ENCODE data around the gene RAD51B. TPM values are rescaled to one million over a fixed set of nuclear protein-coding genes. Genes with fewer than 3 reads are reported as not detected.

The RAD51B gene
- total and polyA plus RNA-seq, 2 donors (not counting 1 experiment from before 2014, with no cell fraction given) = 4.6 to 16.3 TPM

DNA sequence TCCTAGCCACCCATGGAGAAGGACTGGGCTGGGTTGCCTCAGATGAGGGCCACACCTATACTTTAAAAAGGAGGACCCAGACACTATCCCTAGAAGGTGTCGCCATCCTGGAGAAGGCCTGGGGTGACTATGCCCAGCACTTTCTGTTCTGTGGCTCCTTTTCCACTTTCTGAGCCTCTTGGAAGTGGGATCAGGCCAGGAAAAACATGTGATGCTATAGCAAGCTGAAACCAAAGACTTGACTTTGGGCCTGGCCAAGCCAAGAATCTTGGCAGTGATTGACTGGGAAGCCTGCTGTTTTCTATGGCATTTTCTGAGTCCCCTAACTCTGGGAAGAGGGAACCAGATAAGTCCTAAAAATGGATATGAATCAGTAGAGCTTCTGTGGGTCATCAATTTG is 641.0 kb downstream of the RAD51B start:
- H3K79me2 ChIP-seq (ENCODE audit: control insufficient read depth, insufficient read depth, low read length) = no peaks in the 10 kb centered on the region
- H3K4me1 ChIP-seq (ENCODE audit: control insufficient read depth, extremely low read depth, insufficient read depth, low read length) = peaks cover 8% of the 10 kb centered on the region
- no peak overlapping the region for H3K27ac ChIP-seq (ENCODE audit: insufficient read depth, low read length)
- H2AFZ ChIP-seq (ENCODE audit: low read length) = no peak overlapping the region
- TF ChIP-seq EZH2 (IDR thresholded peaks at IDR 0.05; ENCODE audit: low read length, missing control alignments) (no peak), CTCF (conservative IDR thresholded peaks at IDR 0.05 in 1 of 2, IDR thresholded peaks at IDR 0.05 in 1 of 2; ENCODE audit: low read depth in 1 of 2, low read length in 2 of 2) (no peak)
- no peaks in the 10 kb centered on the region for H3K27me3 ChIP-seq (ENCODE audit: control insufficient read depth, insufficient read depth, low read length)
- H3K4me2 ChIP-seq (ENCODE audit: extremely low read depth, insufficient read depth, low read length) = no peak overlapping the region
- no peak overlapping the region for H3K9ac ChIP-seq (ENCODE audit: insufficient read depth, low read length)
- DNase-seq (ENCODE audit: low read depth in 2 of 2) = peak; percentile 45 to 54
- no peaks in the 10 kb centered on the region for H3K9me3 ChIP-seq (ENCODE audit: control insufficient read depth, insufficient read depth, low read depth, low read length)
- H3K36me3 ChIP-seq (ENCODE audit: control insufficient read depth, insufficient read depth, low read length) = no peaks in the 10 kb centered on the region
- H4K20me1 ChIP-seq (ENCODE audit: control insufficient read depth, extremely low read depth, insufficient read depth, low read length) = no peaks in the 10 kb centered on the region
- H3K4me3 ChIP-seq (replicated peaks in 1 of 4; ENCODE audit: control extremely low read depth in 1 of 4, insufficient read depth in 1 of 4, low read depth in 3 of 4, low read length in 4 of 4) = no peak overlapping the region

DNA sequence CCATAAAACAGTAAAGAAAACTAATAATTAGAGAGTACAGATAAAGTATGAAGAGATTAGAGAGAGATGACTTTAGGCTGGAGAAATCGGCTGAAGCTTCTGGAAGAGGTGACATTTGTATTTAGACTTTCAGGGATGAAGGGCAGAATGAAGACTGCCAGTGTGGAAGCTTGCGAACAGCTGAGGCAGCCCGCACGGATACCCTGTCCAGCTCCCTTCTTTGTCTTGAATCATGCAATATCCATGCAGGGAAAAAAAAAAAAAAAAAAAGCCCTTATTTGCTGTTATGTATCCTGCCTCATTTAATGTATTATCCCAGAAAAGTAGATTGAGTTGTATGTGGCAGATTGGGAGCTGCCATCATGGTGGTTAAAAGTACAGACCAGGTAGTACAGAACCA is 641.5 kb downstream of the RAD51B start:
- H3K36me3 ChIP-seq (ENCODE audit: control insufficient read depth, insufficient read depth, low read length) = no peaks in the 10 kb centered on the region
- no peak overlapping the region for H3K4me3 ChIP-seq (replicated peaks in 1 of 4; ENCODE audit: control extremely low read depth in 1 of 4, insufficient read depth in 1 of 4, low read depth in 3 of 4, low read length in 4 of 4)
- peaks cover 8% of the 10 kb centered on the region for H3K4me1 ChIP-seq (ENCODE audit: control insufficient read depth, extremely low read depth, insufficient read depth, low read length)
- no peak for TF ChIP-seq CTCF (conservative IDR thresholded peaks at IDR 0.05 in 1 of 2, IDR thresholded peaks at IDR 0.05 in 1 of 2; ENCODE audit: low read depth in 1 of 2, low read length in 2 of 2)
- no peak for TF ChIP-seq EZH2 (IDR thresholded peaks at IDR 0.05; ENCODE audit: low read length, missing control alignments)
- no peak overlapping the region for H2AFZ ChIP-seq (ENCODE audit: low read length)
- H3K27ac ChIP-seq (ENCODE audit: insufficient read depth, low read length) = no peak overlapping the region
- no peak overlapping the region for H3K9ac ChIP-seq (ENCODE audit: insufficient read depth, low read length)
- no peaks in the 10 kb centered on the region for H4K20me1 ChIP-seq (ENCODE audit: control insufficient read depth, extremely low read depth, insufficient read depth, low read length)
- H3K79me2 ChIP-seq (ENCODE audit: control insufficient read depth, insufficient read depth, low read length) = no peaks in the 10 kb centered on the region
- no peak for DNase-seq (ENCODE audit: low read depth in 2 of 2)
- no peak overlapping the region for H3K4me2 ChIP-seq (ENCODE audit: extremely low read depth, insufficient read depth, low read length)
- no peaks in the 10 kb centered on the region for H3K9me3 ChIP-seq (ENCODE audit: control insufficient read depth, insufficient read depth, low read depth, low read length)
- H3K27me3 ChIP-seq (ENCODE audit: control insufficient read depth, insufficient read depth, low read length) = no peaks in the 10 kb centered on the region

DNA sequence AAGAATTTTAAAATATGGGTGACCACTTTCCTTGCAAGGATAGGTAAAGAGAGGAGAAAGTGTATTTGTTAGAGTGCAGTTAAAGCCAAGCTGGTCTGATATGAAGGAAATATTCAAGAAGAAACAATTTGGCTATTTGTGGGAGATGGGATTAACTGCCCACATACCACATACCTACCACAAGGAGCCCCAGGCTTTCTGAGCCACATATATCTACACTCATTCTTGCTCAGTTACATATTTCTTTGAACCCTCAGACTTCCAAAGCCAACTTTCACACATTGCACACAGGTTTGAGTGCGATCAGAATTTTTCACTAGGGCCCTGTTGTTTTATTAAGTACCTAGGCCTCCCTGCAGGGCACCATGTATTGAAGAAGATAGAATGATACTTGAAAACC is 643.1 kb downstream of the RAD51B start:
- DNase-seq (ENCODE audit: low read depth in 2 of 2) = peak in 1 of 2 donors; percentile 53
- Histone ChIP-seq H3K4me1 (ENCODE audit: control insufficient read depth, extremely low read depth, insufficient read depth, low read length) (peaks cover 15% of the 10 kb centered on the region), H3K9me3 (ENCODE audit: control insufficient read depth, insufficient read depth, low read depth, low read length) (no peaks in the 10 kb centered on the region), H3K27me3 (ENCODE audit: control insufficient read depth, insufficient read depth, low read length) (no peaks in the 10 kb centered on the region), H3K79me2 (ENCODE audit: control insufficient read depth, insufficient read depth, low read length) (no peaks in the 10 kb centered on the region), H2AFZ (ENCODE audit: low read length) (no peak overlapping the region), H3K27ac (ENCODE audit: insufficient read depth, low read length) (no peak overlapping the region), H3K4me3 (replicated peaks in 1 of 4; ENCODE audit: control extremely low read depth in 1 of 4, insufficient read depth in 1 of 4, low read depth in 3 of 4, low read length in 4 of 4) (no peak overlapping the region), H3K36me3 (ENCODE audit: control insufficient read depth, insufficient read depth, low read length) (no peaks in the 10 kb centered on the region), H4K20me1 (ENCODE audit: control insufficient read depth, extremely low read depth, insufficient read depth, low read length) (no peaks in the 10 kb centered on the region), H3K4me2 (ENCODE audit: extremely low read depth, insufficient read depth, low read length) (no peak overlapping the region), H3K9ac (ENCODE audit: insufficient read depth, low read length) (no peak overlapping the region)
- TF ChIP-seq CTCF (conservative IDR thresholded peaks at IDR 0.05 in 1 of 2, IDR thresholded peaks at IDR 0.05 in 1 of 2; ENCODE audit: low read depth in 1 of 2, low read length in 2 of 2) = peak in 1 of 2 donors; percentile 30
- TF ChIP-seq EZH2 (IDR thresholded peaks at IDR 0.05; ENCODE audit: low read length, missing control alignments) = no peak
